NCI-H2227 treated with DMSO at 0.1 percent for 48 hours (cell line): Measurements from ENCODE around the gene NCOA6.

Source experiments
- DNase-seq: peaks from one replicate; lab custom pipeline; 2025; lab: John Stamatoyannopoulos, UW

NCOA6 gene

GRCh38 chr20:34704177-34705007 is 121.1 kb downstream of the NCOA6 start, which contains the start of gene TP53INP2:
TSS of gene TP53INP2 (plus strand) at chr20:34704344. CDS start at chr20:34708740, 4,396 bp downstream.
- DNase-seq, result peak; percentile 87

- no peak for DNase-seq
Measured at GRCh38 chr20:34703424-34704176, 121.9 kb downstream of the NCOA6 start.

GRCh38 chr20:34703061-34703423 is 122.4 kb downstream of the NCOA6 start:
- no peak for DNase-seq

DNA sequence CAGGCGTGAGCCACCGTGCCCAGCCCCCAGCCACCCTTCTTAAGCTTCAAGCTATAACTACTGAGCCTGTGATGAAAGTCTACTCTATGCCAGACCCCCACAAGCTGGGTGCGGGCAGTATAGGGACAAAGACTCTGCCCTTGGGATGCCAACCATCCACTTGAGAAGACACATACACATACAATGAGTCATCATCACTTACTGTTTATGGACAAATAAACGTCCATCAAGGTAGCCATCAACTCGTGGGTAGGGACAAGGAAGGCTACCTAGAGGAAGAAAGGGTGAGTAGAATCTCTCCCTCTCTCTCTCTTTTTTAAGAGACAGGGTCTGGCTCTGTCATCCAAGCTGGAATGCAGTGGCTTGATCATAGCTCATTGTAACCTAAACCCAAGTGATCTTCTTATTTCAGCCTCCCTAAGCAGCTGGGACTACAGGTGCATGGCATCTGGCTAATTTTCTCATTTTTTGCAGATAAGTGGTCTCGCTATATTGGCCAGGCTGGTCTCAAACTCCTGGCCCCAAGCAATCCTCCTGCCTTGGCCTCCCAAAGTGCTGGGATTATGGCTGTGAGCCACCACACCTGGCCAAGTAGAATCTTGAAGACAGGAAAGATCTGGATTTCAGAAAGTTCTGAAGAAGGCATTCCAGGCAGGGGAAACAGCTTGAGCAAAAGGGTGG is 123.9 kb downstream of the NCOA6 start:
- DNase-seq, result no peak

DNA sequence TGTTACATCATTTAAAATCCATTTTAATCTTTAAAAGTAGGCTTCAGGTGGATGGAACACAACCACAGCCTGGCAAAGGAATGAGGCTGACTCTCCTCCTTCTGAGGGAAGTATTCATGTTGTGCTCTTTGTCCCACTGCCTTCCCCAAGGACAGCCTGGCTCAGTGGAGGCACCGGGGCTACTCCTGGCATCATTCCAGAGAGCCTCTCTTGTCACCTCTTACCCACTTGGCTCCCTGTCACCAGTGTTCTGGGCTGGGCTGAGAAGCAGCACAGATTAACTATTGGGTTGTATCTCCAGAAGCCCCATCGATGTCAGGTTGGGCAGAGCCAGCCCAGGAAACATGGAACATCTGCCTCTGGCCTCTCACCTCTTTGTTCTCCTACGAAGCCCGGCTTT is 132.0 kb downstream of the NCOA6 start:
- DNase-seq, result no peak

- DNase-seq, result no peak
Measured at GRCh38 chr20:34691838-34692237, 133.6 kb downstream of the NCOA6 start.

GRCh38 chr20:34689486-34689885 is 136.0 kb downstream of the NCOA6 start:
- DNase-seq, result no peak

- DNase-seq, result no peak
Measured at GRCh38 chr20:34683667-34684066, 141.8 kb downstream of the NCOA6 start.

DNA sequence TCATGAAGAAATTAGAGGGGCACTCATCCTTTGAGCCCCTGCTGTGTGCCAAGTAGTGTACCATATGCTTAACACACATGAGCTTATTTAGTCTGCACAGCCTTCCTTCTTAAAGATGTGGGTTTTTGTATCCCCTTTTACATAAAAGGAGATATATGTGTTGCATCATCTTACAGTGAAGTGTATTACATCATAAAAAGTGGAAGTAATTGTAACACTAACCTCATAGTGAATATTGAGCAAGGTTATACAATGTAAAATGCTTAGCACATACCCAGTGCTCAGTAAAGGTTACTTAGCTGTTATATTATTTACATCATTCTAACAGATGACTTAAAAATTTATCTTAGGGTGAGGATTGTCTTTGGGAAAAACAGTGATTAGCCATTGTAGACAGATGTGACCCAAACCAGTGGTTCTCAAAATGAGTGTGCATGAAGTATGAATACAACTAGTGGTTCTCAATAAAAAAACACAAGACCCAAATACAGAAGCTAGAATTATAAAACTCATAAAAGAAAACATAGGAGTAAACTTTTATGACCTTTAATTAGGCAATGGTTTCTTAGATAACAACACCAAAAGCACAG is 144.8 kb downstream of the NCOA6 start:
- DNase-seq, result no peak

- DNase-seq, result peak; percentile 95
Measured at GRCh38 chr20:34676642-34677373, 148.6 kb downstream of the NCOA6 start, which contains the start of gene PIGU. TSS of gene PIGU (minus strand) at chr20:34677092. CDS start at chr20:34677085, 7 bp downstream.

- DNase-seq, result peak; percentile 58
Measured at GRCh38 chr20:34675993-34676641, 149.3 kb downstream of the NCOA6 start.

DNA sequence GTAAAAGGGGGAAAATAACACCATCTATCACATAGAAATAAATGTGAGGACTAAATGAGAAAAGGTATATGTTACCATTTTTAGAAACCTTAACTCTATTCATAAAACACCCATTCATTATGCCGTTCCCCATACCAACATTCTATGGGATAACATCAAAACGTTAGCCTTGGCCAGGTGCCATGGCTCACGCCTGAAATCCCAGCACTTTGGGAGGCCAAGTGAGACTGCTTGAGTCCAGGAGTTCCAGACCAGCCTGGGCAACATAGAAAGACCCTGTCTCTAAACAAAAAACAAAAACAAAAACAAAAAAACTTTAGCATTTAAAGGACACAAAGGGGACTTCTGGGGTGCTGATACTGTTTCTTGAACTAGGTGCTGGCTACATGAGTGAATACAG is 149.9 kb downstream of the NCOA6 start:
- DNase-seq, result no peak

- no peak for DNase-seq
Measured at GRCh38 chr20:34673412-34673811, 152.0 kb downstream of the NCOA6 start.

DNA sequence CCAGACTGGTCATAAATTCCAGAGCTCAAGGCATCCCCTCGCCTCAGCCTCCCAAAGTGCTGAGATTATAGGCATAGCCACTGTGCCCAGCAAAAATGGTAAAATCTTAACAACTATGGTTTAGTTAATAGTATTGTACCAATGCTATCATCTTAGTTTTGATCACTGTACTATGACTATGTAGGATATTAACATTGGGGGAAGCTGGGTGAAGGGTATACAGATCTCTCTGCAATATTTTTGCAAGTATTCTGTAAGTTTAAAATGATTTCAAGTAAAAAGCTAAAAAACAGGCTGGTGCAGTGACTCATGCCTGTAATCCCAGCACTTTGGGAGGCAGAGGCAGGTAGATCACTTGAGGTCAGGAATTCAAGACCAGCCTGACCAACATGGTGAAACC is 156.4 kb downstream of the NCOA6 start:
- no peak for DNase-seq
